K562 (cell line): Measurements from ENCODE around the gene CACNA2D4. TPM values are rescaled to one million over a fixed set of nuclear protein-coding genes. Genes with fewer than 3 reads are reported as not detected.
A peak's percentile ranks its signal among the peaks of the same experiment; 100 is the strongest.

Experiments used
- ATAC-seq: fragments of 200-7000 bp; cut with Tn5 transposase; 3 replicates; pipeline ENCODE4 v1.9.1; 2020; ENCODE audit warnings: moderate library complexity
- BruUV-seq: library from RNA; stranded (reverse); fragments of 400-500 nt; replicated peaks from 2 replicates; lab custom pipeline; 2021; lab: Mats Ljungman, UMichigan
- CTCF ChIA-PET: fragments of 300-600 bp; formaldehyde crosslinking; extraction: SDS; loops from one replicate; lab custom pipeline; 2021; ENCODE audit warnings: low intra/inter-chr PET ratio; lab: Yijun Ruan, JAX
- POLR2A ChIA-PET: fragments of 300-600, 350-650 bp; sonication (Branson Sonifier 250); formaldehyde crosslinking; extraction: SDS; loops from one replicate; lab custom pipeline; 2021; ENCODE audit warnings: antibody characterized with exemption, inconsistent platforms; lab: Yijun Ruan, JAX
- DNase-seq, 4 experiments: peaks; one replicate each; pipeline versions ENCODE4 v3.0.0 to v3.0.0-alpha.2; 2011 to 2018; ENCODE audit warnings: low spot score in 3 of 4, mixed read lengths in 3 of 4; ENCODE audit errors: extremely low read depth in 1 of 4
- FAIRE-seq: peaks from 2 replicates; lab custom pipeline; 2011; peaks lifted over from hg19 to GRCh38; lab: Jason Lieb, UNC
- H2AFZ ChIP-seq: 2 replicates; pipeline ENCODE4 v1.6.0; 2011; ENCODE audit warnings: low read depth, low read length, control low read depth, inconsistent platforms
- H3K27ac ChIP-seq: fragments of 200-600 bp; 3 replicates; pipeline ENCODE4 v1.8.0; 2011; ENCODE audit warnings: low read depth, mild to moderate bottlenecking, control low read depth, inconsistent platforms, low read length, moderate library complexity, mixed read lengths; ENCODE audit errors: extremely low read depth
- H3K27me3 ChIP-seq, 2 experiments: fragments of 300-600 bp in 1 of 2; 2 replicates in 1 of 2; 3 replicates in 1 of 2; pipeline versions ENCODE4 v1.6.0 to v1.8.0; 2011; ENCODE audit warnings: inconsistent platforms in 2 of 2, low read length in 2 of 2, mild to moderate bottlenecking in 1 of 2, mixed read lengths in 1 of 2, moderate library complexity in 1 of 2; ENCODE audit not compliant: control insufficient read depth in 2 of 2, insufficient read depth in 2 of 2
- H3K36me3 ChIP-seq: fragments of 300-600 bp; 3 replicates; pipeline ENCODE4 v1.8.0; 2011; ENCODE audit warnings: mild to moderate bottlenecking, low read length, inconsistent platforms; ENCODE audit not compliant: control insufficient read depth, insufficient read depth
- H3K4me1 ChIP-seq, 2 experiments: fragments of 200-600 bp in 1 of 2; replicated peaks in 1 of 2; 2 replicates in 1 of 2; 3 replicates in 1 of 2; pipeline versions ENCODE4 v1.5.1 to v1.8.0; 2011; ENCODE audit warnings: inconsistent platforms in 2 of 2, low read length in 2 of 2, mild to moderate bottlenecking in 1 of 2, mixed read lengths in 1 of 2, moderate library complexity in 1 of 2; ENCODE audit not compliant: control insufficient read depth in 2 of 2, insufficient read depth in 2 of 2
- H3K4me2 ChIP-seq: 2 replicates; pipeline ENCODE4 v1.6.1; 2011; ENCODE audit warnings: low read length, control low read depth, inconsistent platforms, mixed read lengths; ENCODE audit not compliant: insufficient read depth
- H3K4me3 ChIP-seq: fragments of 200-600 bp; sonication (generic), shearing (Covaris generic); 2 replicates; pipeline ENCODE4 v1.5.1; 2016; ENCODE audit warnings: control low read depth, inconsistent platforms
- H3K79me2 ChIP-seq: fragments of 200-600 bp; 3 replicates; pipeline ENCODE4 v1.8.0; 2011; ENCODE audit warnings: low read length, inconsistent platforms; ENCODE audit not compliant: control insufficient read depth, insufficient read depth
- H3K9ac ChIP-seq, 2 experiments: 2 replicates each; pipeline versions ENCODE4 v1.6.0 to v1.6.1; 2011; ENCODE audit warnings: low read depth in 2 of 2, low read length in 2 of 2, control low read depth in 1 of 2, inconsistent platforms in 1 of 2, mild to moderate bottlenecking in 1 of 2, mixed read lengths in 1 of 2; ENCODE audit not compliant: insufficient read depth in 1 of 2
- H3K9me1 ChIP-seq: one replicate; pipeline ENCODE4 v1.6.0; 2011; ENCODE audit warnings: inconsistent platforms, mild to moderate bottlenecking, low read length, moderate library complexity; ENCODE audit not compliant: control insufficient read depth, insufficient read depth
- H3K9me3 ChIP-seq: replicated peaks from 2 replicates; pipeline ENCODE4 v1.5.1; 2011; ENCODE audit warnings: low read depth, low read length, inconsistent platforms; ENCODE audit not compliant: control insufficient read depth, insufficient read depth
- H4K20me1 ChIP-seq: replicated peaks from 2 replicates; pipeline ENCODE4 v1.6.1; 2011; ENCODE audit warnings: low read length, inconsistent platforms, mixed read lengths; ENCODE audit not compliant: control insufficient read depth, insufficient read depth
- ATF7 ChIP-seq: fragments of 450-650 bp; IDR thresholded peaks from 2 replicates; pipeline ENCODE4 v1.7.1; 2014; ENCODE audit warnings: mild to moderate bottlenecking, moderate library complexity
- BHLHE40 ChIP-seq: IDR thresholded peaks from 2 replicates; pipeline ENCODE4 v1.6.1; 2011; ENCODE audit warnings: low read length, improper control_type of control experiment
- ERF ChIP-seq: fragments of 450-650 bp; formaldehyde crosslinking; IDR thresholded peaks from 2 replicates; pipeline ENCODE4 v1.4.0; 2020; ENCODE audit warnings: mild to moderate bottlenecking, mixed read lengths
- GABPA ChIP-seq: fragments of 200-800 bp; sonication (Bioruptor generic); conservative IDR thresholded peaks from 2 replicates; pipeline ENCODE4 v1.6.1; 2016; ENCODE audit warnings: low read depth, missing genetic modification characterization, missing compliant biosample characterization
- HDAC1 ChIP-seq, 2 experiments: fragments of 450-650 bp; IDR thresholded peaks; 2 replicates each; pipeline ENCODE4 v1.6.1; 2016 to 2017; ENCODE audit warnings: inconsistent platforms in 1 of 2, mild to moderate bottlenecking in 1 of 2, moderate library complexity in 1 of 2
- IFI16 ChIP-seq: fragments of 250-450 bp; sonication (Bioruptor Pico); IDR thresholded peaks from 2 replicates; pipeline ENCODE4 v2.1.2; 2022; ENCODE audit warnings: mild to moderate bottlenecking, inconsistent platforms
- KHSRP ChIP-seq: fragments of 450-650 bp; IDR thresholded peaks from 2 replicates; pipeline ENCODE4 v1.6.1; 2017
- MAFK ChIP-seq: IDR thresholded peaks from 2 replicates; pipeline ENCODE4 v1.6.1; 2011; ENCODE audit warnings: low read length, improper control_type of control experiment
- MEF2D ChIP-seq: conservative IDR thresholded peaks from 2 replicates; pipeline ENCODE4 v1.6.1; 2016; ENCODE audit warnings: low read depth, missing genetic modification characterization, missing compliant biosample characterization
- SRSF1 ChIP-seq: fragments of 200-400 bp; formaldehyde crosslinking; IDR thresholded peaks from 2 replicates; pipeline ENCODE4 v1.6.1; 2017; ENCODE audit warnings: mild to moderate bottlenecking, low read depth, low read length, moderate library complexity
- TARDBP ChIP-seq: fragments of 450-650 bp; IDR thresholded peaks from 2 replicates; pipeline ENCODE4 v1.6.1; 2016
- ZBTB2 ChIP-seq: fragments of 450-650 bp; IDR thresholded peaks from 2 replicates; pipeline ENCODE4 v1.6.1; 2016; ENCODE audit warnings: antibody characterized with exemption
- ZFP30 ChIP-seq: fragments of 250-450 bp; sonication (Bioruptor Pico); IDR thresholded peaks from 2 replicates; pipeline ENCODE4 v1.8.0; 2022; ENCODE audit warnings: moderate library complexity, mild to moderate bottlenecking, inconsistent platforms, borderline replicate concordance
- ZNF143 ChIP-seq: sonication (generic); formaldehyde crosslinking; IDR thresholded peaks from 2 replicates; pipeline ENCODE4 v1.9.0; 2022; ENCODE audit warnings: mild to moderate bottlenecking, missing genetic modification reagents
- ZNF3 ChIP-seq: fragments of 250-450 bp; sonication (Bioruptor Pico); IDR thresholded peaks from 2 replicates; pipeline ENCODE4 v1.5.0; 2021; ENCODE audit warnings: mild to moderate bottlenecking, moderate library complexity
- WGBS: fragments of 100-300 bp; shearing (Covaris generic); methylation state at CpG from one replicate; pipeline ENCODE4 v1.1.6; 2016; ENCODE audit warnings: low coverage, mixed read lengths; ENCODE audit not compliant: insufficient coverage; ENCODE audit errors: missing lambda C conversion rate; 5-methylcytosine and 5-hydroxymethylcytosine counted together
- in situ Hi-C: fragments of 300-500 bp; cut with MboI; formaldehyde crosslinking; loops from 4 replicates; pipeline ENCODE4 v1.15.0; 2018; ENCODE audit warnings: inconsistent platforms, mixed read lengths
- intact Hi-C: fragments of 100-400 bp; cut with micrococcal nuclease; formaldehyde crosslinking; loops from 2 replicates; pipeline ENCODE4 v1.14.2; 2022
- polyA plus RNA-seq, 8 experiments: library from polyadenylated mRNA; depleted of rRNA in 4 of 8; stranded (reverse) in 5 of 8; unstranded in 3 of 8; fragments of >200 nt; fragmentation: Nextera tagmentation in 2 of 8; fragmentation: Illumina TruSeq in 1 of 8; extraction: Ambion mirVana in 2 of 8; extraction: Trizol in 1 of 8; gene quantifications; 2 replicates each; pipeline versions ENCODE4 v1.2.1 to v1.2.3, GENCODE V29; 2011 to 2014; ENCODE audit warnings: inconsistent platforms in 1 of 8, missing spikeins in 1 of 8
- total RNA-seq, 7 experiments: library from RNA; depleted of rRNA in 6 of 7; stranded (reverse); fragments of >200 nt in 6 of 7; fragmentation: Illumina TruSeq in 2 of 7; extraction: Trizol in 2 of 7; gene quantifications; 2 replicates each; pipeline versions ENCODE4 v1.2.1 to v1.2.3, GENCODE V29; 2011 to 2021; ENCODE audit warnings: low replicate concordance in 1 of 7
- TF ChIP-seq, protein P1 (sequence below): fragments of 450-650 bp; IDR thresholded peaks from 2 replicates; pipeline ENCODE4 v1.6.1; 2018; ENCODE audit not compliant: partially characterized antibody

CACNA2D4 gene
- total and polyA plus RNA-seq, 9 of the 15 experiments (the other 6 are each of a cell fraction or from before 2014, with no cell fraction given): 0.04 to 0.69 (median 0.40) TPM; not detected in 3

GRCh38 chr12:1821805-1822204, 96.6 kb downstream of the CACNA2D4 start:
- Histone ChIP-seq H3K9ac (no peak overlapping the region), H3K4me2 (no peak overlapping the region), H3K36me3 (no peaks in the 10 kb centered on the region), H2AFZ (no peak overlapping the region), H3K9me1 (no peaks in the 10 kb centered on the region), H3K4me1 (peaks cover 0 to 10% of the 10 kb centered on the region in 2 experiments; a peak in 3 of 5 replicates), H3K27ac (no peak overlapping the region), H3K9me3 (no peaks in the 10 kb centered on the region), H4K20me1 (peaks cover 6% of the 10 kb centered on the region; the same call in 1 of the 2 replicates), H3K27me3 (peaks cover 29 to 78% of the 10 kb centered on the region in 2 experiments; a peak in 4 of 5 replicates), H3K79me2 (no peaks in the 10 kb centered on the region), H3K4me3 (no peak overlapping the region)
- in situ Hi-C loops: no loop called here
- ChIA-PET POLR2A (no interaction called here), CTCF (no interaction called here)
- peak in 2 of 4 experiments; percentile 12 to 16 for DNase-seq
- no TSS peak for BruUV-seq
- no peak for ATAC-seq
- WGBS: 4% methylated on average over 4 of the region's 12 CpGs
- intact Hi-C loops: no loop called here
- no peak for FAIRE-seq
- no peak for TF ChIP-seq IFI16
- no peak for TF ChIP-seq KHSRP
- no peak for TF ChIP-seq TARDBP
- TF ChIP-seq MAFK: no peak
- TF ChIP-seq, protein P1, sequence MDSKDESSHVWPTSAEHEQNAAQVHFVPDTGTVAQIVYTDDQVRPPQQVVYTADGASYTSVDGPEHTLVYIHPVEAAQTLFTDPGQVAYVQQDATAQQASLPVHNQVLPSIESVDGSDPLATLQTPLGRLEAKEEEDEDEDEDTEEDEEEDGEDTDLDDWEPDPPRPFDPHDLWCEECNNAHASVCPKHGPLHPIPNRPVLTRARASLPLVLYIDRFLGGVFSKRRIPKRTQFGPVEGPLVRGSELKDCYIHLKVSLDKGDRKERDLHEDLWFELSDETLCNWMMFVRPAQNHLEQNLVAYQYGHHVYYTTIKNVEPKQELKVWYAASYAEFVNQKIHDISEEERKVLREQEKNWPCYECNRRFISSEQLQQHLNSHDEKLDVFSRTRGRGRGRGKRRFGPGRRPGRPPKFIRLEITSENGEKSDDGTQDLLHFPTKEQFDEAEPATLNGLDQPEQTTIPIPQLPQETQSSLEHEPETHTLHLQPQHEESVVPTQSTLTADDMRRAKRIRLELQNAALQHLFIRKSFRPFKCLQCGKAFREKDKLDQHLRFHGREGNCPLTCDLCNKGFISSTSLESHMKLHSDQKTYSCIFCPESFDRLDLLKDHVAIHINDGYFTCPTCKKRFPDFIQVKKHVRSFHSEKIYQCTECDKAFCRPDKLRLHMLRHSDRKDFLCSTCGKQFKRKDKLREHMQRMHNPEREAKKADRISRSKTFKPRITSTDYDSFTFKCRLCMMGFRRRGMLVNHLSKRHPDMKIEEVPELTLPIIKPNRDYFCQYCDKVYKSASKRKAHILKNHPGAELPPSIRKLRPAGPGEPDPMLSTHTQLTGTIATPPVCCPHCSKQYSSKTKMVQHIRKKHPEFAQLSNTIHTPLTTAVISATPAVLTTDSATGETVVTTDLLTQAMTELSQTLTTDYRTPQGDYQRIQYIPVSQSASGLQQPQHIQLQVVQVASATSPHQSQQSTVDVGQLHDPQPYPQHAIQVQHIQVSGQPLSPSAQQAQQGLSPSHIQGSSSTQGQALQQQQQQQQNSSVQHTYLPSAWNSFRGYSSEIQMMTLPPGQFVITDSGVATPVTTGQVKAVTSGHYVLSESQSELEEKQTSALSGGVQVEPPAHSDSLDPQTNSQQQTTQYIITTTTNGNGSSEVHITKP: no peak
- TF ChIP-seq SRSF1: no peak
- TF ChIP-seq GABPA: no peak
- TF ChIP-seq ATF7: no peak
- TF ChIP-seq MEF2D (tag): no peak
- no peak for TF ChIP-seq ZNF143 (CRISPR knock-in tag)
- 0 out of 2 replicates have a peak, but pooled peaks have one; percentile 7 for TF ChIP-seq BHLHE40
- TF ChIP-seq ZFP30 (CRISPR knock-in tag): no peak
- TF ChIP-seq ERF (CRISPR knock-in tag): no peak
- no peak for TF ChIP-seq ZNF3 (CRISPR knock-in tag)
- no peak for TF ChIP-seq ZBTB2
- TF ChIP-seq HDAC1 (IDR thresholded peaks at IDR 0.05): no peak
